ENCODE data around the gene MAPRE2.

The MAPRE2 gene

GRCh38 chr18:35088921-35089320 is 47.7 kb downstream of the MAPRE2 start:
- H3K4me3 ChIP-seq (ENCODE audit: low read length) = no peak overlapping the region
- H3K9me3 ChIP-seq (ENCODE audit: control insufficient read depth, low read length) = no peaks in the 10 kb centered on the region
- no peaks in the 10 kb centered on the region for H3K4me1 ChIP-seq (ENCODE audit: control insufficient read depth, insufficient read depth, low read length)
- H3K27me3 ChIP-seq (ENCODE audit: control insufficient read depth, insufficient read depth, low read length) = no peaks in the 10 kb centered on the region
- no peak overlapping the region for H3K9ac ChIP-seq (ENCODE audit: low read length)
- H3K36me3 ChIP-seq (ENCODE audit: control insufficient read depth, insufficient read depth, low read length) = no peaks in the 10 kb centered on the region

- Histone ChIP-seq H3K4me1 (ENCODE audit: control insufficient read depth, insufficient read depth, low read length) (no peaks in the 10 kb centered on the region), H3K4me3 (ENCODE audit: low read length) (no peak overlapping the region), H3K27me3 (ENCODE audit: control insufficient read depth, insufficient read depth, low read length) (no peaks in the 10 kb centered on the region), H3K36me3 (ENCODE audit: control insufficient read depth, insufficient read depth, low read length) (no peaks in the 10 kb centered on the region), H3K9me3 (ENCODE audit: control insufficient read depth, low read length) (no peaks in the 10 kb centered on the region), H3K9ac (ENCODE audit: low read length) (no peak overlapping the region)
Measured at GRCh38 chr18:35089382-35089781, 48.2 kb downstream of the MAPRE2 start.

GRCh38 chr18:35089891-35090550 is 48.8 kb downstream of the MAPRE2 start:
- Histone ChIP-seq H3K4me1 (ENCODE audit: control insufficient read depth, insufficient read depth, low read length) (no peaks in the 10 kb centered on the region), H3K4me3 (ENCODE audit: low read length) (no peak overlapping the region), H3K9ac (ENCODE audit: low read length) (no peak overlapping the region), H3K27me3 (ENCODE audit: control insufficient read depth, insufficient read depth, low read length) (no peaks in the 10 kb centered on the region), H3K9me3 (ENCODE audit: control insufficient read depth, low read length) (no peaks in the 10 kb centered on the region), H3K36me3 (ENCODE audit: control insufficient read depth, insufficient read depth, low read length) (no peaks in the 10 kb centered on the region)

GRCh38 chr18:35091841-35092240 is 50.6 kb downstream of the MAPRE2 start:
- Histone ChIP-seq H3K9ac (ENCODE audit: low read length) (no peak overlapping the region), H3K9me3 (ENCODE audit: control insufficient read depth, low read length) (no peaks in the 10 kb centered on the region), H3K36me3 (ENCODE audit: control insufficient read depth, insufficient read depth, low read length) (no peaks in the 10 kb centered on the region), H3K4me3 (ENCODE audit: low read length) (no peak overlapping the region), H3K4me1 (ENCODE audit: control insufficient read depth, insufficient read depth, low read length) (no peaks in the 10 kb centered on the region), H3K27me3 (ENCODE audit: control insufficient read depth, insufficient read depth, low read length) (no peaks in the 10 kb centered on the region)

- Histone ChIP-seq H3K36me3 (ENCODE audit: control insufficient read depth, insufficient read depth, low read length) (no peaks in the 10 kb centered on the region), H3K9me3 (ENCODE audit: control insufficient read depth, low read length) (no peaks in the 10 kb centered on the region), H3K4me1 (ENCODE audit: control insufficient read depth, insufficient read depth, low read length) (no peaks in the 10 kb centered on the region), H3K27me3 (ENCODE audit: control insufficient read depth, insufficient read depth, low read length) (no peaks in the 10 kb centered on the region), H3K9ac (ENCODE audit: low read length) (no peak overlapping the region), H3K4me3 (ENCODE audit: low read length) (no peak overlapping the region)
Measured at GRCh38 chr18:35095983-35096676, 54.9 kb downstream of the MAPRE2 start.

GRCh38 chr18:35096677-35097011 is 55.4 kb downstream of the MAPRE2 start:
- Histone ChIP-seq H3K4me1 (ENCODE audit: control insufficient read depth, insufficient read depth, low read length) (no peaks in the 10 kb centered on the region), H3K9ac (ENCODE audit: low read length) (no peak overlapping the region), H3K27me3 (ENCODE audit: control insufficient read depth, insufficient read depth, low read length) (no peaks in the 10 kb centered on the region), H3K36me3 (ENCODE audit: control insufficient read depth, insufficient read depth, low read length) (no peaks in the 10 kb centered on the region), H3K4me3 (ENCODE audit: low read length) (no peak overlapping the region), H3K9me3 (ENCODE audit: control insufficient read depth, low read length) (no peaks in the 10 kb centered on the region)

- Histone ChIP-seq H3K27me3 (ENCODE audit: control insufficient read depth, insufficient read depth, low read length) (no peaks in the 10 kb centered on the region), H3K4me3 (ENCODE audit: low read length) (no peak overlapping the region), H3K9ac (ENCODE audit: low read length) (no peak overlapping the region), H3K9me3 (ENCODE audit: control insufficient read depth, low read length) (no peaks in the 10 kb centered on the region), H3K4me1 (ENCODE audit: control insufficient read depth, insufficient read depth, low read length) (no peaks in the 10 kb centered on the region), H3K36me3 (ENCODE audit: control insufficient read depth, insufficient read depth, low read length) (no peaks in the 10 kb centered on the region)
Measured at GRCh38 chr18:35097195-35097594, 56.0 kb downstream of the MAPRE2 start.

- no peak overlapping the region for H3K9ac ChIP-seq (ENCODE audit: low read length)
- H3K36me3 ChIP-seq (ENCODE audit: control insufficient read depth, insufficient read depth, low read length) = no peaks in the 10 kb centered on the region
- H3K4me1 ChIP-seq (ENCODE audit: control insufficient read depth, insufficient read depth, low read length) = no peaks in the 10 kb centered on the region
- H3K27me3 ChIP-seq (ENCODE audit: control insufficient read depth, insufficient read depth, low read length) = no peaks in the 10 kb centered on the region
- H3K9me3 ChIP-seq (ENCODE audit: control insufficient read depth, low read length) = no peaks in the 10 kb centered on the region
- H3K4me3 ChIP-seq (ENCODE audit: low read length) = no peak overlapping the region
Measured at GRCh38 chr18:35097763-35098162, 56.5 kb downstream of the MAPRE2 start.

GRCh38 chr18:35099911-35100310 is 58.7 kb downstream of the MAPRE2 start:
- H3K9ac ChIP-seq (ENCODE audit: low read length) = no peak overlapping the region
- H3K27me3 ChIP-seq (ENCODE audit: control insufficient read depth, insufficient read depth, low read length) = no peaks in the 10 kb centered on the region
- H3K9me3 ChIP-seq (ENCODE audit: control insufficient read depth, low read length) = no peaks in the 10 kb centered on the region
- H3K4me1 ChIP-seq (ENCODE audit: control insufficient read depth, insufficient read depth, low read length) = no peaks in the 10 kb centered on the region
- no peaks in the 10 kb centered on the region for H3K36me3 ChIP-seq (ENCODE audit: control insufficient read depth, insufficient read depth, low read length)
- no peak overlapping the region for H3K4me3 ChIP-seq (ENCODE audit: low read length)

- Histone ChIP-seq H3K9me3 (ENCODE audit: control insufficient read depth, low read length) (no peaks in the 10 kb centered on the region), H3K27me3 (ENCODE audit: control insufficient read depth, insufficient read depth, low read length) (no peaks in the 10 kb centered on the region)
Measured at GRCh38 chr18:35104391-35105051, 63.3 kb downstream of the MAPRE2 start.

GRCh38 chr18:35106013-35106844 is 65.0 kb downstream of the MAPRE2 start:
- Histone ChIP-seq H3K36me3 (ENCODE audit: control insufficient read depth, insufficient read depth, low read length) (no peaks in the 10 kb centered on the region), H3K4me3 (ENCODE audit: low read length) (no peak overlapping the region), H3K27me3 (ENCODE audit: control insufficient read depth, insufficient read depth, low read length) (no peaks in the 10 kb centered on the region), H3K9me3 (ENCODE audit: control insufficient read depth, low read length) (no peaks in the 10 kb centered on the region), H3K9ac (ENCODE audit: low read length) (no peak overlapping the region), H3K4me1 (ENCODE audit: control insufficient read depth, insufficient read depth, low read length) (no peaks in the 10 kb centered on the region)

More at GRCh38 chr18:35104391-35105051, 63.3 kb downstream of the MAPRE2 start:
- no peak overlapping the region for H3K4me3 ChIP-seq (ENCODE audit: low read length)
- H3K9ac ChIP-seq (ENCODE audit: low read length) = no peak overlapping the region
- H3K4me1 ChIP-seq (ENCODE audit: control insufficient read depth, insufficient read depth, low read length) = no peaks in the 10 kb centered on the region
- no peaks in the 10 kb centered on the region for H3K36me3 ChIP-seq (ENCODE audit: control insufficient read depth, insufficient read depth, low read length)

- Histone ChIP-seq H3K36me3 (ENCODE audit: control insufficient read depth, insufficient read depth, low read length) (no peaks in the 10 kb centered on the region), H3K9ac (ENCODE audit: low read length) (no peak overlapping the region), H3K27me3 (ENCODE audit: control insufficient read depth, insufficient read depth, low read length) (no peaks in the 10 kb centered on the region), H3K9me3 (ENCODE audit: control insufficient read depth, low read length) (no peaks in the 10 kb centered on the region), H3K4me3 (ENCODE audit: low read length) (no peak overlapping the region), H3K4me1 (ENCODE audit: control insufficient read depth, insufficient read depth, low read length) (no peaks in the 10 kb centered on the region)
Measured at GRCh38 chr18:35106845-35107148, 65.6 kb downstream of the MAPRE2 start.
